ENCODE results near the gene ITGAX.

The ITGAX gene

GRCh38 chr16:31348579-31348978 is 6.4 kb upstream of the ITGAX start:
- no peak for DNase-seq (ENCODE audit: low read depth, low spot score)

GRCh38 chr16:31350275-31351005 is 4.5 kb upstream of the ITGAX start:
- no peak for DNase-seq (ENCODE audit: low read depth, low spot score)

GRCh38 chr16:31351246-31351941 is 3.6 kb upstream of the ITGAX start:
- DNase-seq (ENCODE audit: low read depth, low spot score), result no peak

GRCh38 chr16:31351942-31352325 is 3.0 kb upstream of the ITGAX start:
- no peak for DNase-seq (ENCODE audit: low read depth, low spot score)

GRCh38 chr16:31352376-31353115 is 2.4 kb upstream of the ITGAX start:
- DNase-seq (ENCODE audit: low read depth, low spot score), result no peak

GRCh38 chr16:31355431-31356100 is 590 bp downstream of the ITGAX start:
- DNase-seq (ENCODE audit: low read depth, low spot score), result no peak

- no peak for DNase-seq (ENCODE audit: low read depth, low spot score)
Observed at GRCh38 chr16:31356566-31357323, 1.8 kb downstream of the ITGAX start.

GRCh38 chr16:31357324-31358109 is 2.5 kb downstream of the ITGAX start:
- no peak for DNase-seq (ENCODE audit: low read depth, low spot score)

- DNase-seq (ENCODE audit: low read depth, low spot score), result no peak
Observed at GRCh38 chr16:31360251-31360650, 5.3 kb downstream of the ITGAX start.

- DNase-seq (ENCODE audit: low read depth, low spot score), result no peak
Observed at GRCh38 chr16:31361201-31362110, 6.5 kb downstream of the ITGAX start.

- no peak for DNase-seq (ENCODE audit: low read depth, low spot score)
Observed at GRCh38 chr16:31362476-31363405, 7.8 kb downstream of the ITGAX start.

GRCh38 chr16:31363721-31364120 is 8.7 kb downstream of the ITGAX start:
- no peak for DNase-seq (ENCODE audit: low read depth, low spot score)

GRCh38 chr16:31364421-31364820 is 9.4 kb downstream of the ITGAX start:
- DNase-seq (ENCODE audit: low read depth, low spot score), result no peak

GRCh38 chr16:31365131-31365865 is 10.3 kb downstream of the ITGAX start:
- DNase-seq (ENCODE audit: low read depth, low spot score), result no peak

GRCh38 chr16:31367853-31368252 is 12.9 kb downstream of the ITGAX start:
- DNase-seq (ENCODE audit: low read depth, low spot score), result no peak

GRCh38 chr16:31371008-31371407 is 16.0 kb downstream of the ITGAX start:
- no peak for DNase-seq (ENCODE audit: low read depth, low spot score)

GRCh38 chr16:31371619-31372484 is 16.9 kb downstream of the ITGAX start:
- DNase-seq (ENCODE audit: low read depth, low spot score), result no peak

Data from activated CD4-positive, CD25-positive, alpha-beta regulatory T cell treated with anti-CD3 and anti-CD28 coated beads, Interleukin-2, amount 50 U/mL, for 16 hours (primary cell).